HL-60/S4 treated with phorbol 12-myristate 13-acetate at 8.2 ng/mL for 4 days and 3 days (cell line): Measurements from ENCODE around the gene SLC4A9.
"Not testable (repeated sequence)": the region's sequence is repeated elsewhere in the genome, so short reads cannot be mapped to it uniquely, and the experiment has no call there.

Source experiments
- in situ Hi-C: fragments of 300-500 bp; cut with MboI; formaldehyde crosslinking; loops from 2 replicates; pipeline ENCODE4 v1.15.0; 2022; ENCODE audit warnings: low sequenced_read_pairs

The SLC4A9 gene

DNA sequence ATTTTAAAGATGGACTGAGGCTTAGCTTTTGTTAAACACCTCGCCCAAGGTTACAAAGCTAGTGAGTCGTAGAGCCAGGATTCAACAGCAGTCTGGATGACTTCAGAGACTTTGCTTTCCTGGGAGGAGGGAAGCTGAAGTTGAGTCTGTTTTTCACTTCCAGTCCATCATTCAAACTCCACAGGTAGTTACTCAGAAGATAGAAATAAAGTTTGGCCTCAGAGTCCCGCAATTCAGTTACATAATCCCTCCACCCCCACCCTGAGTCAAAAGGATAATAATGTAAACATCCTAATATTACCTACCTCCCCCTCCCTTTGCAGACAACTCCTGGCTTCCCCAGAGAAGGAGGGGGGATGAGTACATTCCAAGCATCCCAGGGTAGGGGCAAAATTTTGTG is 21.7 kb upstream of the SLC4A9 start:
- in situ Hi-C loops = no loop called here

DNA sequence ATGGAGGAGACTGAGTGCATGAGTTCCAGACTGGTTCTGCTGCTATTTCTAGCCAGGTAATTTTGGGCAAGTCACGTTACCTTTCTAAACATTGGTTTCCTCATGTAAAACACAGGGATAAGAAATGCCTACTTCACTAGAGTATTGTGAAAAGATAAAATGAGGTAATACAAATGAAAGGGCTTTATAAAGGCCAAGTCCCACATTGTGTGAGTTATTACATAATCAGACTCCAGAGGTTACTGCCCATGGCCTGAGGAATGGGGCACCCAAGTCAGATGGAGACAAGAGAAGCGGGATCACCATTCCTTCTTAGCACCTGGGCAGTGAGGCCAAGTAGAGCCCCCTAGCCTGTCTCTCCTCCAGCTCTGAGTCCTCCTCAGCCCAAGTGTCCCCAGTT is 21.1 kb upstream of the SLC4A9 start:
- in situ Hi-C loops = no loop called here

GRCh38 chr5:140339636-140340035 is 20.4 kb upstream of the SLC4A9 start:
- in situ Hi-C loops = no loop called here

DNA sequence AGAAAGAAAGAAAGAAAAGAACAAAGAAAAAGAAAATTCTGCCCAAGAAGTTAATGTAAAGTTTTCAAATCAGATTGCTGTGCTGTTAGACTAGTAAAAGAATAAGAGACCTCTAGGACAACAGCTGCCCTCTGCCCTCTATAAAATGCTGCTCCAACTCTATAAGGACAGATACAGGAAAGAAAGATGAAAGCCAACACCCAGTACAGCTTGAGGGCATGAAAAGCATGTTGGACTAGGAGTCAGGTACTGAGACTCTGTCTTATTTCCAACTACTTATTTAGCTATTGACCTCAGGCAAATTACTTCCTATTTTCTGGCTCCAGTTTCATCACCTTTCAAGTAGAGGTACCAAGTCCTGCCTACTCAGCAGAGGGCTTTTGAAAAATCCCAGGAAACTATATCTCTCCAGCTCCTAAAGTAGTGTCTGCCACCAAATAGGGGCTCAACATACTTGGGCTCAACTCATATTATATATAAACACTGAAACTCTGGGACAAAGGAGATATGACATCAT is 19.3 kb upstream of the SLC4A9 start:
- in situ Hi-C loops = no loop called here

- in situ Hi-C loops = no loop called here
These were observed 18.4 kb upstream of the SLC4A9 start for GRCh38 chr5:140341591-140341990.

GRCh38 chr5:140342287-140342686 is 17.7 kb upstream of the SLC4A9 start:
- in situ Hi-C loops = no loop called here

- in situ Hi-C loops = no loop called here
These were observed 17.1 kb upstream of the SLC4A9 start for GRCh38 chr5:140342896-140343295.

DNA sequence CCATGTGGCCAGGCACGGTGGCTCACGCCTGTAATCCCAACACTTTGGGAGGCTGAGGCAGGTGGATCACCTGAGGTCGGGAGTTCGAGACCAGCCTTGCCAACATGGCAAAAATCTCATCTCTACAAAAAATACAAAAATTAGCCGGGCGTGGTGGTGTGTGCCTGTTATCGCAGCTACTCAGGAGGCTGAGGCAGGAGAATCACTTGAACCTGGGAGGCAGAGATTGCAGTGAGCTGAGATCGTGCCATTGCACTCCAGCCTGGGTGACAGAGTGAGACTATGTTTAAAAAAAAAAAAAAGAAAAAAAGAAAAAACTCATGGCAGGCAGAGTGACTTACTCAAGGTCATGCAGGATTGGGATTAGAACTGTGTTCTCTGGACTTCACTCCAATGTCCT is 16.1 kb upstream of the SLC4A9 start:
- in situ Hi-C loops = not testable (repeated sequence)

GRCh38 chr5:140344683-140345423 is 15.1 kb upstream of the SLC4A9 start:
- in situ Hi-C loops = no loop called here

GRCh38 chr5:140345919-140346347 is 14.1 kb upstream of the SLC4A9 start:
- in situ Hi-C loops = no loop called here

GRCh38 chr5:140346348-140347221 is 13.4 kb upstream of the SLC4A9 start, which contains the start of gene HBEGF:
Gene HBEGF (minus strand): TSS chr5:140346603. CDS start chr5:140346328, 275 bp downstream.
- in situ Hi-C loops = no loop called here

GRCh38 chr5:140347360-140347759 is 12.6 kb upstream of the SLC4A9 start:
- in situ Hi-C loops = no loop called here

DNA sequence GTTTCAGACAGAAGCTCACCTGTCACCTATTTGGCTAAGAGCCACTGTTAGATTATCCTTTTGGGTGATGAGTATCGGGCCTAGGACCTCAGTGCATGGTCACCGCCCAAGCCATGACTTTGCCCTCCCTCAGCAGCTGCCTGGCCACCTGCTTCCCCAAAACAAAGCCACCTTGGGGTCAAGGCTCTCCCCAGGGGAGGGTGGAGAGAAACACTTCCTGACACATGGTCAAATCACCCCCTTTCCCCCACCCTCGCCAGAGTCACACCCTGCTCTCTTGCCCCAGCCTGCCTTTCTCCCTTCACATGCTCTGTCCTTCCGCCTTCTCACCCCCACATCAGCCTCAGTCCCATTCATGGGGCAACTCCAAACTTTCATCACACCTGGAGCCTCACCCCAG is 11.9 kb upstream of the SLC4A9 start:
- in situ Hi-C loops = no loop called here

DNA sequence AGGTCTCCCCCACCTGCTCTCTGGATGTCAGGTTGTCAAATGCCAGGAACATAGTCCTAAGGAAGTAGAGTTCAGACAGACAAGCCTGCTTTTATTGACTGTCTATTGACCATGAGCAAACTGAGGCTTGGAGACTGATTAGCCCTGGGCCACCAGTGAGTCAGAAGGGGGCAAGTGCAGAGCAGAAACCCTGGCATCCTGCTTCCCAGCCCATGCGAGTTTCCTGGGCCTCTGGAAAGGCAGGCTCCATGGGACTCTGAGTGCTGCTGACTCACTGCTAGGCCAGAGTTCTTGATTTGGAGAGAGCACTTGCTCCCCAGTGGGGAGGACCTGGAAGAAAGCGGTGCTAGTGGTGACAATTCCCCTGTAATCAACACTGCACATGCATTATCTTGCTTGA is 10.8 kb upstream of the SLC4A9 start:
- in situ Hi-C loops = no loop called here

GRCh38 chr5:140351609-140352334 is 8.2 kb upstream of the SLC4A9 start:
- in situ Hi-C loops = loop anchor here (5.0 to 25.0 kb wide), 2 partner anchors 109 to 361 kb away; partner anchors contain the start of gene ZMAT2

GRCh38 chr5:140355546-140355945 is 4.4 kb upstream of the SLC4A9 start:
- in situ Hi-C loops = loop anchor here (25.0 kb wide), 1 partner anchor 357 kb away; the partner anchor contains the start of gene ZMAT2

DNA sequence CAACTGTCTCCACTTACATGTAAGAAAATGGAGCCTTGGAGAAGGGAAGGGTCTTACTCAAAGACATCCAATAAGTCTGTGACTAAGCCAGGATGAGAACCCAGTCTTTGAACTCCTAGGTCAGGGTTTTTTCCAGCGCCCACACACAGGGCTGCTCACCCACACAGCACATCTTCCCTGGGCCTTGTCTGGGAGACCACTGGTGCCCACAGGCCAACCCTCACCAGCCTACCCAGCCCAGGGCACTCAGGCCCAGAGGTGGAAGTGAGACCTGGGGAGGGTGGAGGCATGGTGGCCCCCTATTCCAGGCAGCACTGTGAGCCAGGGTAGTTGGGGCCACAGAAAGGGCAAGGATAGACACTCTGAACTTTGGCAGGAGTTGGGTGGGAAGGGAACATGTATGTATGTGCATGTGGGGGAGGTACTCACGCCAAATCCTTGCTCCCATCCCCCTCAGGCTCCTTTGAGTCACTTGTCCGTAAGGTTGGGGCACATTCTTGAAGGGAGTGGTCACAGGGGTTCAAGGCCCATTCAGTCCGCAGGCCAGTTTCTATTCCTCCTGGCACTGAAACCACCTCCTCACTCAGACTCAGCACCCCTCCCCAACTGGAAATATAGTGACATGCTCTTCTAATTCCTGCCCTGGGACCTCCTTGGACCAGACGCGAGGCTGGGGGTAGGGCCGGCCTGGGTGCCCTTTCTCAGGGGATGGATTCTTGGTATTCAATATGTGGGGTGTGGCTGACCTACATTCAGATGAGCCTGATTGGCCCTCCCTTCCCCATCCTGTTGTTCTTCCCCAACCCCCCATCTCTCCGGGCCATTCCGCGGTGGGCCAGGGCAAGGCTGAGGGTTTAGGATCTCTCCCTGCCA is 2.9 kb upstream of the SLC4A9 start:
- in situ Hi-C loops = loop anchor here (25.0 kb wide), 1 partner anchor 355 kb away; the partner anchor contains the start of gene ZMAT2

GRCh38 chr5:140357726-140358093 is 2.3 kb upstream of the SLC4A9 start:
- in situ Hi-C loops = loop anchor here (25.0 kb wide), 1 partner anchor 355 kb away; the partner anchor contains the start of gene ZMAT2

DNA sequence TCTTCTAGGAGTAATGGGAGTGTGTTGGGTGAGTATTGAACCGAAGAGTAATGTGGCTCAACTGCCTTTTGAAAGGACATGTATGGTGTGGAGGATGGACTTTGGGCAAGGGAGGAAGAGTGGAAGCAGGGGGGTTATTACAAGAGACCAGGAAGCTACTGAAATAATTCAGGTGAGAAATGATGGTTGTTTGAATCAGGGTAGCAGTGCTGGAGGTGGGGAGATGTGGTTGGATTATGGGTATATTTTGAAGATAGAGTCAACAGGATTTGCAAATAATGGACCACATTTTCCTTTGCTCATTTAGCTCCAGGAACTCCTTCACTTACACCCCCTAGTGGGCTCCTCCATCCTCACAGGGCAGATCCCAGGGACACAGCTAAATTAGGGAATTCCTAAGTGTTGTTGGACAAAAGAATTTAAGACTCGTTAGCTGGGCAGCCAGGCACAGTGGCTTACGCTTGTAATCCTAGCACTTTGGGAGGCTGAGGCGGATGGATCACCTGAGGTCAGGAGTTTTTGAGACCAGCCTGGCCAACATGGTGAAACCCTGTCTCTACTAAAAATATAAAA is 1.2 kb upstream of the SLC4A9 start:
- in situ Hi-C loops = loop anchor here (25.0 kb wide), 1 partner anchor 353 kb away; the partner anchor contains the start of gene ZMAT2
